Neuronal stem cell (in vitro differentiated cells): ENCODE results near the gene FFAR4.

ENCODE experiments used
- DNase-seq: peaks from one replicate; pipeline ENCODE4 v3.0.0-alpha.2; 2013; ENCODE audit warnings: low spot score
- H2AFZ ChIP-seq: one replicate; pipeline ENCODE4 v1.6.1; 2013; ENCODE audit warnings: mild to moderate bottlenecking, low read length, inconsistent platforms
- H2AK5ac ChIP-seq: 2 replicates; pipeline ENCODE4 v1.6.1; 2013; ENCODE audit warnings: low read depth, mild to moderate bottlenecking, inconsistent platforms, low read length, moderate library complexity, mixed read lengths
- H2BK120ac ChIP-seq: 2 replicates; pipeline ENCODE4 v1.6.1; 2013; ENCODE audit warnings: low read depth, mild to moderate bottlenecking, inconsistent platforms, low read length, moderate library complexity, mixed read lengths
- H2BK12ac ChIP-seq: one replicate; pipeline ENCODE4 v1.6.1; 2013; ENCODE audit warnings: low read length, inconsistent platforms
- H2BK15ac ChIP-seq: 2 replicates; pipeline ENCODE4 v1.6.1; 2013; ENCODE audit warnings: mild to moderate bottlenecking, low read length, inconsistent platforms, mixed read lengths
- H2BK5ac ChIP-seq: one replicate; pipeline ENCODE4 v1.6.1; 2013; ENCODE audit warnings: inconsistent platforms, mild to moderate bottlenecking, low read length, moderate library complexity
- H3K14ac ChIP-seq: one replicate; pipeline ENCODE4 v1.6.1; 2013; ENCODE audit warnings: low read length, inconsistent platforms
- H3K18ac ChIP-seq: 2 replicates; pipeline ENCODE4 v1.6.1; 2013; ENCODE audit warnings: low read length, inconsistent platforms
- H3K23ac ChIP-seq: 2 replicates; pipeline ENCODE4 v1.6.1; 2013; ENCODE audit warnings: low read depth, mild to moderate bottlenecking, mixed read lengths, low read length, inconsistent platforms; ENCODE audit not compliant: poor library complexity
- H3K27ac ChIP-seq: replicated peaks from 3 replicates; pipeline ENCODE4 v1.5.1; 2013; ENCODE audit warnings: low read length, inconsistent platforms
- H3K27me3 ChIP-seq, 3 experiments: 2 replicates each; pipeline ENCODE4 v1.6.1; 2013; ENCODE audit warnings: low read length in 3 of 3, mild to moderate bottlenecking in 2 of 3, inconsistent platforms in 1 of 3, low read depth in 1 of 3, mixed read lengths in 1 of 3, moderate library complexity in 1 of 3; ENCODE audit not compliant: control insufficient read depth in 3 of 3, insufficient read depth in 3 of 3
- H3K36me3 ChIP-seq, 2 donors: replicated peaks in 1 of 2; 2 replicates each; pipeline ENCODE4 v1.6.1; 2013; ENCODE audit warnings: low read length in 2 of 2; ENCODE audit not compliant: control insufficient read depth in 2 of 2, insufficient read depth in 2 of 2
- H3K4ac ChIP-seq: 2 replicates; pipeline ENCODE4 v1.6.1; 2013; ENCODE audit warnings: inconsistent platforms, mild to moderate bottlenecking, low read length, moderate library complexity
- H3K4me1 ChIP-seq, 2 donors: 1 replicate in 1 of 2; 2 replicates in 1 of 2; pipeline ENCODE4 v1.6.1; 2013; ENCODE audit warnings: low read length in 2 of 2, low read depth in 1 of 2; ENCODE audit not compliant: control insufficient read depth in 2 of 2, insufficient read depth in 1 of 2
- H3K4me2 ChIP-seq: one replicate; pipeline ENCODE4 v1.6.1; 2013; ENCODE audit warnings: mild to moderate bottlenecking, low read length, inconsistent platforms; ENCODE audit not compliant: insufficient read depth, poor library complexity, severe bottlenecking
- H3K4me3 ChIP-seq, 2 donors: 2 replicates each; pipeline ENCODE4 v1.5.1; 2013; ENCODE audit warnings: low read length in 2 of 2, mild to moderate bottlenecking in 2 of 2, inconsistent platforms in 1 of 2, moderate library complexity in 1 of 2
- H3K79me1 ChIP-seq: one replicate; pipeline ENCODE4 v1.6.1; 2013; ENCODE audit warnings: low read depth, mild to moderate bottlenecking, inconsistent platforms, low read length, moderate library complexity
- H3K9ac ChIP-seq: one replicate; pipeline ENCODE4 v1.6.1; 2013; ENCODE audit warnings: mild to moderate bottlenecking, low read depth, low read length, inconsistent platforms; ENCODE audit not compliant: poor library complexity
- H3K9me3 ChIP-seq, 2 donors: replicated peaks in 1 of 2; 2 replicates each; pipeline versions ENCODE3 to v1.6.1; 2013; ENCODE audit warnings: low read length in 2 of 2, mild to moderate bottlenecking in 2 of 2, inconsistent platforms in 1 of 2, low read depth in 1 of 2, mixed read lengths in 1 of 2, moderate library complexity in 1 of 2; ENCODE audit not compliant: control insufficient read depth in 2 of 2, insufficient read depth in 1 of 2
- H4K8ac ChIP-seq: one replicate; pipeline ENCODE4 v1.6.1; 2013; ENCODE audit warnings: low read depth, mild to moderate bottlenecking, inconsistent platforms, low read length, moderate library complexity
- H4K91ac ChIP-seq: one replicate; pipeline ENCODE4 v1.6.1; 2013; ENCODE audit warnings: low read length, low read depth, mild to moderate bottlenecking, inconsistent platforms; ENCODE audit not compliant: poor library complexity
- WGBS, 2 donors: extraction: QIAGEN DNeasy Blood & Tissue Kit; methylation state at CpG; one replicate each; pipeline ENCODE4 v1.1.7; 2013; ENCODE audit warnings: missing lambda C conversion rate in 2 of 2, mixed read lengths in 1 of 2; ENCODE audit not compliant: insufficient read length in 2 of 2, insufficient replicate concordance in 1 of 2; ENCODE audit errors: extremely low coverage in 2 of 2; 5-methylcytosine and 5-hydroxymethylcytosine counted together

The FFAR4 gene

DNA sequence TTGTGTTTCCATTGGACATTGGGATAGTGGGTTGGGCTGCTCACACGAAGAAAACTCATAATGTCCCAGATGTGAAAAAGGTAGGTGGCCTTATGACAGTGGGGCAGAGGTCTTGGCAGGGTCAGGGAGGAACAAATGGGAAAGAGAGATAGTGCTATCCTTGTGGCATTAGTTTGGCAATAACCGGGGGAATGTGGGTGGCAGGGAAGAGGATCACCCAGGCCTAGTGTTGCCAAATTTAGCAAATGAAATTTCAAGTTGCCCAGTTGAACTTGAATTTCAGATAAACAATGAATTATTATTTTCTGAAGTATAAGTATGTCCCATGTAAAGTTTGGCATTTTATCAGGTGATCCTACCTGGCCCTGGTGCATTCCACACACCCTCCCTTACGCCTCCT lies 46.7 kb downstream of the FFAR4 start:
- H3K23ac ChIP-seq: no peak overlapping the region
- no peak overlapping the region for H3K18ac ChIP-seq
- no peak for DNase-seq
- no peak overlapping the region for H2BK5ac ChIP-seq
- no peak overlapping the region for H2AFZ ChIP-seq
- no peak overlapping the region for H3K14ac ChIP-seq
- no peak overlapping the region for H2BK12ac ChIP-seq
- peaks cover 0 to 2% of the 10 kb centered on the region in 2 donors for H3K4me1 ChIP-seq
- H2BK120ac ChIP-seq: no peak overlapping the region
- H3K36me3 ChIP-seq: no peaks in the 10 kb centered on the region
- H3K27me3 ChIP-seq: peaks cover 0 to 27% (median 0%) of the 10 kb centered on the region in 3 experiments
- H3K4ac ChIP-seq: no peak overlapping the region
- no peaks in the 10 kb centered on the region for H3K79me1 ChIP-seq
- no peak overlapping the region for H4K8ac ChIP-seq
- H4K91ac ChIP-seq: no peak overlapping the region
- H3K4me3 ChIP-seq: no peak overlapping the region
- no peak overlapping the region for H2BK15ac ChIP-seq
- no peak overlapping the region for H2AK5ac ChIP-seq
- no peak overlapping the region for H3K9ac ChIP-seq
- no CpG with 5 or more reads among the region's 3 CpGs for WGBS, 2 donors
- H3K27ac ChIP-seq: no peak overlapping the region
- no peaks in the 10 kb centered on the region for H3K9me3 ChIP-seq
- no peak overlapping the region for H3K4me2 ChIP-seq

DNA sequence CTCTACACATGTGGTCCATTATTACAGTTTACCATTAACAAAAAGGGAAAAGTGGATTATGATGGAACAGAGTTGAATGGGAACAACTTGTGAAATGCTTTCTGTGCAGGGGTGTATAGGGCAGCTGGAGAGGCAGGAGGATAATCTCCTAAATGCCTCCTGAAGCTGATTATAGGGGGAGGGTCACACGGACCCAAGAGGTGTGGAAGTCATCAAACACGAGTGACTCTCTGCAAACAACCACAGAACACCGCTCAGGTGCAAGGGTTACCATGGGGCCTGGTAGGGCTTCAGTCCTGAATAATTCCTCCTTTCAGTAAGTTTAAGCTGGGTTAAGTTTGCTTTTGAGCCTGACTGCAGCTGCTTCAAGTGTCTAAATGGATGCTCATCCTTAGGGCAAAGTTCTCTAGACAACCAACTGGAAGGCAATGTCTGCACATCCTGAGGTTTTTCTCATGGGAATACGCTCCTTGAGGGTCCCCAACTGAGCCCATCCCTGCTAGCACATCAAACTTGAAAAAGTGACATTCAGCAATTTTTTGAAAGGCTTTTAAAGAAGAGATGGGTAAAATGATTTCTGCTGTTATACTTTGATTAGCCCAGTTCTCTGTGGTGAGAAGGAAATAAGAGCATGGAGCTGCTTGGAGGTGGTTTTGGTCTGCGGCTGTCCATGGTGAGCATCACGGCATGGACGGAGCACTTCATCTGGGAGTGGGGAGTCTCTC lies 47.8 kb downstream of the FFAR4 start:
- H2BK5ac ChIP-seq: no peak overlapping the region
- no peaks in the 10 kb centered on the region for H3K36me3 ChIP-seq
- WGBS, 2 donors: no CpG with 5 or more reads among the region's 7 CpGs
- H3K9me3 ChIP-seq: no peaks in the 10 kb centered on the region
- no peaks in the 10 kb centered on the region for H3K79me1 ChIP-seq
- no peak overlapping the region for H4K91ac ChIP-seq
- H3K4me2 ChIP-seq: no peak overlapping the region
- H2BK15ac ChIP-seq: no peak overlapping the region
- no peak overlapping the region for H4K8ac ChIP-seq
- no peak for DNase-seq
- no peak overlapping the region for H3K9ac ChIP-seq
- H2BK12ac ChIP-seq: no peak overlapping the region
- H3K18ac ChIP-seq: no peak overlapping the region
- no peak overlapping the region for H3K27ac ChIP-seq
- H3K4me3 ChIP-seq: no peak overlapping the region
- H3K27me3 ChIP-seq: peaks cover 0 to 25% (median 0%) of the 10 kb centered on the region in 3 experiments
- no peak overlapping the region for H3K4ac ChIP-seq
- H3K14ac ChIP-seq: no peak overlapping the region
- no peak overlapping the region for H2AFZ ChIP-seq
- H3K4me1 ChIP-seq: peaks cover 0 to 2% of the 10 kb centered on the region in 2 donors
- H2BK120ac ChIP-seq: no peak overlapping the region
- H3K23ac ChIP-seq: no peak overlapping the region
- no peak overlapping the region for H2AK5ac ChIP-seq

DNA sequence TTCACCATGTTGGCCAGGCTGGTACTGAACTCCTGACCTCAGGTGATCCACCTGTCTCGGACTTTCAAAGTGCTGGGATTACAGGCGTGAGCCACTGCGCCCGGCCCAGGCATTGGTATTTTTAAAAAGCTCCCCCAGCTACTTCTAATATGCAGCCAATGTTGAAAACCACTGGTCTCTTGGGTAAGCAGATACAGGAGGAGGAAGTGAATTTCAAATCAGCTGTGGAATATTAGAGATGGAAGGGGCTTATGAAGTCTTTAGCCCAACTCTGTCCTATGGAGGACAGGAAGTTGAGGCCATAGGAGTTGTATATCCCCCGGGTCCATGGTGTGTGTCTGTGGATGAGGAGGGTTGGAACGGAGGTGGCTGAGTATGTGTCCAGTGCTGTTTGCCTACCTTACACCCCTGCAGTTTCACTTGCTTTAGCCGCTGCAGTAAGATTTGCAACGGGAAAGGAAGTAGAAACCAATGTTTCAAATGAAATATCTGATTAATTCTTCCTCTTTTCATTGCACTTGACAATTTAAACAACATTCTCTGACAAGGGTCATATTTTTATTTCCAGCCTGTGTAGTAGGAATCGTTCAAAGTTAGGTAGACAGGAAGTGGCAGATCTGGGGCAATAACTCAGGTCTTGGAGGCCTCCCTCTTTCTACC lies 49.2 kb downstream of the FFAR4 start:
- Histone ChIP-seq H3K27ac (no peak overlapping the region), H3K18ac (no peak overlapping the region), H3K79me1 (no peaks in the 10 kb centered on the region)

DNA sequence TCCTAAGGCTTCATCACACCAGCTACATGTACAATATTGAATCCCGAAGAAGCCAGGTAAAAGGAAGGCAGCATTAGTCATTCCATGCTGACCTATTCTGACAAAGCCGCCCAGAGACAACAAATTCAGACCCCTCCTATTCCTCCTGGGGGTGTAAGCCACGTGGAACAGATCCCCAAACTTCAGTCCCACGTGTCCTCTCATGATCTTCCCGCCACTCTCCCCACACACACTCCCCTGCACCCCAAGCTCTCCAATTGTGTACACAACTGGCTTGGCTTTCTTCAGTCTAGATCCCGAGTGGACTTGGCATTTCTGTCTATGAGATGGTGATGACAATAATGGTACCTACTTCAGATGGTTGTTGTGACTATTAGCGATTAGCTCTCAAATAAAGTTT lies 54.5 kb downstream of the FFAR4 start:
- H2AFZ ChIP-seq: no peak overlapping the region
- no peak overlapping the region for H3K4me3 ChIP-seq
- no peak overlapping the region for H2BK12ac ChIP-seq
- no peak for DNase-seq
- H4K8ac ChIP-seq: no peak overlapping the region
- H3K4me2 ChIP-seq: no peak overlapping the region
- H3K27me3 ChIP-seq: peaks cover 0 to 23% (median 0%) of the 10 kb centered on the region in 3 experiments
- no peak overlapping the region for H4K91ac ChIP-seq
- H3K27ac ChIP-seq: no peak overlapping the region
- no peak overlapping the region for H2BK5ac ChIP-seq
- H2BK15ac ChIP-seq: no peak overlapping the region
- H3K14ac ChIP-seq: no peak overlapping the region
- H3K4me1 ChIP-seq: peaks cover 0 to 2% of the 10 kb centered on the region in 2 donors
- no peak overlapping the region for H3K4ac ChIP-seq
- no peak overlapping the region for H2AK5ac ChIP-seq
- H2BK120ac ChIP-seq: no peak overlapping the region
- H3K36me3 ChIP-seq: no peaks in the 10 kb centered on the region
- H3K79me1 ChIP-seq: no peaks in the 10 kb centered on the region
- no peak overlapping the region for H3K23ac ChIP-seq
- H3K9ac ChIP-seq: no peak overlapping the region
- no peaks in the 10 kb centered on the region for H3K9me3 ChIP-seq
- WGBS, 2 donors: no CpG with 5 or more reads among the region's 7 CpGs
- H3K18ac ChIP-seq: no peak overlapping the region

More for the DNA sequence above, 49.2 kb downstream of the FFAR4 start:
- no peaks in the 10 kb centered on the region for H3K9me3 ChIP-seq
- H2BK12ac ChIP-seq: no peak overlapping the region
- no peak overlapping the region for H2AK5ac ChIP-seq
- no peak overlapping the region for H2BK120ac ChIP-seq
- no peaks in the 10 kb centered on the region for H3K36me3 ChIP-seq
- no peak overlapping the region for H2AFZ ChIP-seq
- no peak overlapping the region for H3K4ac ChIP-seq
- no CpG with 5 or more reads among the region's 9 CpGs for WGBS, 2 donors
- H4K8ac ChIP-seq: no peak overlapping the region
- no peak overlapping the region for H2BK5ac ChIP-seq
- no peak overlapping the region for H2BK15ac ChIP-seq
- DNase-seq: no peak
- no peak overlapping the region for H3K14ac ChIP-seq
- H3K9ac ChIP-seq: no peak overlapping the region
- peaks cover 0 to 2% of the 10 kb centered on the region in 2 donors for H3K4me1 ChIP-seq
- no peak overlapping the region for H3K23ac ChIP-seq
- no peak overlapping the region for H3K4me2 ChIP-seq
- no peak overlapping the region for H4K91ac ChIP-seq
- H3K4me3 ChIP-seq: no peak overlapping the region
- H3K27me3 ChIP-seq: peaks cover 0 to 27% (median 0%) of the 10 kb centered on the region in 3 experiments
